ENCODE results near the gene LGALS9. TPM values are rescaled to one million over a fixed set of nuclear protein-coding genes. Genes with fewer than 3 reads are reported as not detected.

Gene LGALS9
- total RNA-seq (2022; extraction: Qiagen RNA extraction; ENCODE audit: low read depth): 0.54 to 1.8 TPM (median 1.5 TPM) in 5 replicates

DNA sequence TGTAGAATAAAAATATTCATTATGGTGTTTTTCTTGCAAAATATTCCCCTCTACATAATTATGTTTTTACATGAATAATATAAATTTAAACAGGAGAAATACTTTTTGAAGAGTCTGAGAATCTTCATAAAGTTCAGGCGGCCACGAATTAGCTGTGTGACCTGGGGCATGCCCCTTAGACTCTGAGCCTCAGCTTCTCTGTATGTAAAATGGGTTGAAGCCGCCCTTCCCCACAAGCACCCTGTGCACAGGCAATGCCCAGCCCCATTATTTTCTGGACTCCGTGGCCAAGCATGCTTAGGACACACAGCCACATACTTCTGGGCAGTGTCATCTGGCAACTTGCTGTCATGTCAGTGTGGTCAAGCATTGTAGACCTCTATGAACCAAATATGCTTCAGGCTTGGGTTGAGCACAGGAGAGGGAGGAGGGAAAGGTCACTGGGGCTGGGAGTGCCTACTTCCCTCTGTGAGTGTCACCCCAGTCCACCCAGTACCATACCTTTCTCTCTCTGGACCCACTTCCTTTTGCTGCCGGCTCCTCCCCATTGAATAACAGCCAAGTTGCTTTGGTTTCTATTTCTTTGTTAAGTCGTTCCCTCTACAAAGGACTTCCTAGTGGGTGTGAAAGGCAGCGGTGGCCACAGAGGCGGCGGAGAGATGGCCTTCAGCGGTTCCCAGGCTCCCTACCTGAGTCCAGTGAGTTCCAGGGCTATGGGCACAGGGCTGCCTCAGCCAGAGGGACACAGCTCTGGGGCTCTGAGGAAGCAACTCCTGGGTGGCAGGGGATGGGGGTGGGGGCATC, at the start of gene LGALS9:
LGALS9 (plus strand) TSS at position 582 of the 804 bp plus-strand sequence; CDS start at position 660, 78 bp downstream.

Other genes starting within 250 kb of the LGALS9 start
- gene KSR1, start 174.7 kb upstream of the LGALS9 start, total RNA-seq (2022; extraction: Qiagen RNA extraction; ENCODE audit: low read depth): 11.8 to 22.0 TPM (median 14.7 TPM) in 5 replicates
- gene NOS2, start 169.3 kb downstream of the LGALS9 start, total RNA-seq (2022; extraction: Qiagen RNA extraction; ENCODE audit: low read depth): 0.11 to 0.19 TPM (median 0.16 TPM) in 5 replicates

Data from A549 treated with RU486 at 1 μM for 4 hours (cell line).